Activated gamma-delta T cell treated with Interleukin-2 at 50 U/mL for 16 hours (primary cell): ENCODE results near the gene COL4A2.

Source experiments
- DNase-seq: peaks from one replicate; pipeline ENCODE4 v3.0.0-alpha.2; 2020

COL4A2 gene

GRCh38 chr13:110272651-110273050, 34.4 kb upstream of the COL4A2 start:
- DNase-seq = no peak

GRCh38 chr13:110273254-110273653, 33.8 kb upstream of the COL4A2 start:
- DNase-seq = no peak

GRCh38 chr13:110274687-110275086, 32.4 kb upstream of the COL4A2 start:
- no peak for DNase-seq

GRCh38 chr13:110275931-110276552, 31.0 kb upstream of the COL4A2 start:
- no peak for DNase-seq

- no peak for DNase-seq
Measured at GRCh38 chr13:110276553-110276950, 30.5 kb upstream of the COL4A2 start.

- no peak for DNase-seq
Measured at GRCh38 chr13:110277357-110277975, 29.6 kb upstream of the COL4A2 start.

DNA sequence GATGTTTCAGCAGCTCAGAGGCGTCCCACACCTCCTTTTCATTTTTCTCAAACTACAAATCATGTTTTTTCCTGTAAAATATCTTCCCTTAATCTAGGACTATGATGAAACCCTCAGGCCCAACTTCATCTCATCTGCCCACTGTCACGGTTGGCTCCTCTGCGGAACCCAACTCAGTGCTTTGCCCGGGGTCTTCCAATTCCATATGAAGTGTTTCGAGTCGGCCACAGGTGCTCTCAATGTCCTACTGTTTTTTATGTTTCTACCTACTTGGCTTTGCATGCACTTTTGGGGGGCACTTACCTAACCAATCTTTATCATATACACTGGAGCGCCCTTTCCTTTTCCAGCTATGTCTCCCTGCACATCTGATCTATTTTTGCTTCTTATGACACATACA, 28.2 kb upstream of the COL4A2 start:
- DNase-seq = no peak

DNA sequence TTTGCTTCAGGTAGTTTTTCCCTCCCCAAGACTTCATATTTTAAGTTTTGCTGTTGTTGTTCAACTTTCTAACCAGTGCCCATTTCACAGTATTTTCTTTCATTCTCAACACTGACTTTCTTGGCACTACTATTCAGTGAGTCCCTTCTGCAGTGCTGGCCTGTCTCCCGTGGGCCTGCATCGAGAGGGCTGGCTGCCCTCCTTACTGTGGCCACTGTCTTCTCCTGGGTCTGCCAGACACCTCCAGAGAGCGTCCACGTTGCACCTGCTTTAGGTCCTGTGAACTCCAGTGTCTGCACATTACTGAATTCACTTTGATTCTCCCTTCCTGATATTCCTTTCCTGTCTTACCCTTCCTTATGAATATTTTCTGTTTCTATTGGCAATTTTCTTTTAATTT, 27.4 kb upstream of the COL4A2 start:
- DNase-seq = no peak

GRCh38 chr13:110280231-110280813, 26.8 kb upstream of the COL4A2 start:
- no peak for DNase-seq

DNA sequence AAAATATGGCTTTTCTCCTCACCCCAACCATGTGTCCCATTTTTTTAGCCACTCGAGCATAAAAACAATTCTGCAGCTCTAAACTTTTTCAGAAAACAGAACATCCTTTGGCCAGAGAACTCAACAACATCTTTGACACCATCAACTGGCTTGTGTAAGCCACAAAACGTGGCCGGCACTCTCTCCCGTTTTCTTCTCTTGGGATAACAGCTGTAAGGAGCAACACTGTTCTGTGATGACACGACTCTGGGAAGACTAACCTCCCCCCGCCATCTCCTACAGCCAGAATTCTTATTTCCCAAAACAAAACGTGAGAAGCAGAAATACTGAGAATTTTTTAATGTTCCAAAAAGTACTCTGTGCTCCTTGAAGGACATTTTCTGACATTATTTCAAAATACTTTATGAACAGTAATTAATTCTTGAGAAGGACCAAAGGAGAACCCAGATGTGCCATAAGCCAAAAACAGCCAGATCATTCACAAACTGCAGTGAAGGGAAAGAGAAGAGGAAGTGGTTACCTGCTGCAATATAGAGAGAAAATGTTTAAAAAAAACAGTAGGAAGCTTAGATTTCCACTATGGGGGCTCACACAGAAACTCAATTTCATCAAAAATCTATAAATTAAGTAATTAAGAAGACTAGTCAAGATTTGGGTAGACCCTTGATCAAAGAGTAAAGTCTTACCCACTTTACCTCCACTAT, 25.9 kb upstream of the COL4A2 start:
- DNase-seq = no peak

GRCh38 chr13:110281736-110282135, 25.3 kb upstream of the COL4A2 start:
- no peak for DNase-seq

DNA sequence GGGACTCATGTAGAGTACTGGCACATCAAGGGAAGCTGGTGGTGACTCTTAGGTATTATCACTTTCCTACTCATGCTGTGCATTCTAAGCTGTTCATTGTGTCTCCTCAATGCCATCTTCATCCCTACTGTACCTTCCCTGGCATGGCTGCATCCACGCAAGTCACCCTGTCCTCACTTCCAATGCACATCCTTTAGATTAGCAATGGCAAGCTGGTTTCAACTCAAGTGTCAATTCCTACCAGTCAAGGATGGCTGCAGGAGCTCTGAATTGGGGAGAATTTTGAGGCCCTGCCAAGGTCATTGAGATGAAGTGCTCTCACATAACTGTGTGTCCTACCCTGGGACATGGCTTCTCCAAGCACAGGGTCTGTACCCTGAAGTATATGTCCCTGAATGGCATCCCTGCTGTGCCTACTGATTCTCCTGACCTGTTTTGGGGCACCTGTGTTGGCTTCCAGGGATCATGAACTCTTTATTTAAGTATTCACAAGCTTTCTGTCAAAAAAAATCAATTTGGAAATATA, 24.7 kb upstream of the COL4A2 start:
- no peak for DNase-seq

GRCh38 chr13:110283736-110284517, 23.2 kb upstream of the COL4A2 start:
- no peak for DNase-seq

DNA sequence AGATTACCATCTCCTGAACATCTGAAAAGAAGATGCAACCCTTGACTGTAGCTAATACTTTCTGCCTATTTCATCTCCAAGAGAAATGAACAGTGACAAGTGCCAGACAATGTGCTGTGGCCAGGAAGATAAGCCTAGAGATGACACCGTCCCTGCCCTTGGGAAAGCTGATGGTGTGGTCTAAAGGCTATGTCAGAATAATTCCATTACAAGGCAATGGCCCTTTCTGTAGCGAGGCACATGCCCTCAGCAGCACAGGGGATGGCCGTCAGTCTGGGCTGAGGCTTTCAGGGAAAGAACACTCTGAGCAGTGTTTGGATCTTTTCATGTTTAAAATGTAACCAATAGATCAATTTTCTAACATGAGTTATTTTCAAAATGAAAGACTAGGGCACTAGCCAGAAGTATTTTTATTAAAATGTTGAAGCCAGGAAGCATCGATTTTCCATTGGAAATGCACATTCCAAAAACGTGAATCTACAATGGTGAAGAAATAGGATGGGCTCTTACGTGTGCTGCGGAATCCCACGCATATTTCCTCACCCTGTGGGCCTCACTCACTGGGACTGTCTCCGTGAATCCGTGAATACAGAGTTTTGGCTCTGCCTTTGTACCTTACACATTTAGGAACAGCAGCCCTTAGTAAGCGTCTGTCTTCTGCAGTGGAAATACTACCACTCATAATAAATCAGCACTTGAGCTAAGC, 22.2 kb upstream of the COL4A2 start:
- DNase-seq = no peak

DNA sequence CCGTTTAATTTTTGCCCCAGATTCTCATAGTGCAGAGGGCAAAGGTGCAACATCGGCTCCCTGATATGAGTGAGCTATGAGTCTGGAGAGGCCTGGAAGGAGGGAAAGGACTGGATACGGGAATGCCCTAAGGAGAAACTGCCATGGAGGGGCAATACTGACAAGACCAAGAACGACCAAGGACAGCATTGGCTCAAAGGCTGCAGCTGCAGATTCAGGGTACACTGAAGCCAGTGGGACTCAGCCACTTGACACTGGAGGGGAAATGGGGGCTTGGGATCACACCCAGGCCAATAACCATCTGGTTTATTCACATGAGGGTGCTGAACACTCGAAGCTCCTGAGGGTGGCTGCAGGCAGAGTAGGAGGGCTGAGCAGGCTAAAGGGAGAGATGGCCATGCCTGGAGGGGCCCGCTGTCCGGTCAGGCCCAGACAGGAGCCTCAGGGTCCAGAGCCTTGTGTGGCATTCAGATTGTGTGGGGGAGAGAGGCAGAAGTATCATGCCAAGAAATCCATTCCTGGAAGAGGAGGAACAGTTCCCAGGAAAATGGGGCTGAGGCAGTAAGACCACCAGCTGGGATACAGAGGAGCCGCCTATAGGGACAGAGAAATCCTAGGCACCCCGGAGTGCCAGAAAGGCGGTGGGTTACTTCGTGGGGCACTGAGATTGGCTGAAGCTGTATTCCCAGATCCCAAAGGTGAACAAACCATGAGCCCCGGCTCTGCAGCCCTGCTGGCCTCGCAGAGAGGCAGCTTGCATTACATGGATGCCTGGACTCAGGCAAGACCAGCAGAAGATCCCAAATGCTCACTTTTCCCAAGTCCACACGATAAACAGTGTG, 20.9 kb upstream of the COL4A2 start:
- DNase-seq = no peak

- DNase-seq = no peak
Measured at GRCh38 chr13:110286833-110287819, 20.0 kb upstream of the COL4A2 start.

DNA sequence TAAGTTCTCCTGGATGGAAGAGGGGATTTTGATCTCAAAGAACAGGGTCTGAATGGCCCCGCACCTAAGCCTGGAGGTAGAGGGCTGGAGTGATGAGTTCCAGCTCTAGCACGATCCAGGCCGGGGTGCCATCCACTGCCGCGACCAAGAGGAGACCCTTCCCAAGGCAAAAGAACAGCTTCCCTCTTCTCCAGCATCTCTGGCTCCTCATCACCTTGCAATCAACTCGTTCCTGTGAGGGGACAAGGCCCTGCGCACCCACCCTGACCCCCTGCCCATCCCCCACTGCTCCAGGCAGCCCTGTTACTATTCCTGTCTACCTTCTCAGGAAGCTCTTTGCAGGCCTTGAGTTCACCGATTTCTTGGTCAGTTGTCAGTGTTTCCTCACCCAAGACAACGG, 17.9 kb upstream of the COL4A2 start:
- no peak for DNase-seq

GRCh38 chr13:110289661-110290060, 17.4 kb upstream of the COL4A2 start:
- DNase-seq = no peak

DNA sequence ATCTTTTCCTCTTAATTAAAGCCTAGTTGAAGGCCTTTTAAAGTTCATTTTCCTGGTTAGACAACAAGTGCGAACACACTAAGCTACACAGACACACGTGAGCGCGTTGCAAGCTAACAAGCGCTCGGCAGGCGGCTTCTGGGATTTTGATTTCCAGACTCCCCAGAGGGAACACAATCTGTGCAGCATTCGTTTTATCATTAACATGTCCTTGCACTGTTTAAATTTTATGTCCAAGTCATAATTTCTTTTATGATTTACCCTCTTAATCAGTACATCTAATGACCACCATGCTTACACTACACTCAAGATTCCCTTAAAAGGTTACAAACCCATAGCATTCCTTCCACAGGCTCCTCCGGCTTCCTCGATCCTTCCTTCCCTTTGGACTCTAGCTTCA, 16.9 kb upstream of the COL4A2 start:
- DNase-seq = no peak

GRCh38 chr13:110290826-110291225, 16.3 kb upstream of the COL4A2 start:
- no peak for DNase-seq
